IPS-18c (cell line): Measurements from ENCODE around the gene CLIC1.

Source experiments
- H3K4me3 ChIP-seq: 2 replicates; pipeline ENCODE4 v1.7.0; 2013; ENCODE audit warnings: low read depth, mild to moderate bottlenecking, low read length, moderate library complexity; ENCODE audit not compliant: insufficient read depth
- H3K9me3 ChIP-seq: one replicate; pipeline ENCODE4 v1.6.1; 2013; ENCODE audit warnings: mild to moderate bottlenecking, low read length, moderate library complexity; ENCODE audit not compliant: control insufficient read depth, insufficient read depth

The CLIC1 gene

DNA sequence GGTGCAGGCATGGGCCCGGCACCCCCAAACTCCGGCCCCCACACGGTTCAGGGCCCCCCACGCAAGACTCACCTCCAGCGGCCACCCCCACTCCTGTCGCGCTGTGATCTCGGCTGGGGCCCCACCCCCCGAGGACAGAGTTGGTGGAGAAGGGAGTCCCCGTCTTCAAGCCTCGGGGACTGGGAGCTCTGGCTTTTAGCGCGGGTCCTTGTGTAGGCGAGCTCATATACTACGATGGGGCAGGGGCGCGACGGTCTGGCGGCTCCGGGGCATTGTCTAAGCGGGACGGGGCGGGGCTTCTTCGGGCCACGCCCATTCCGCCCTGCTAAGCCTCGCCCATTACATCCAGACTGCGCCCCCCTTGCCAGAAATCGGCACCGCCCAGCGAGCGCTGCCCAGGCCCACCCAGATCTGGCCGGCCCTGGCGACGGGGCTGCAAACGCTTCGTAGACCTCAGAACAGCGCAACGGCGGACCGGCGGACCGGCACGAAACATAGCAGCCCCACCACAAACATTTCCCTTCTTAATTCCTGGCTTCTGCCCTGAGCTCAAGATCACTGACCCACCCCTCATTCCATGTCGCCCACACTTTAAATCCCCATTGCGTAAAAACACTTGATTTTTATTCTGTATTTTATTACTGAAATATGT, 6.2 kb downstream of the CLIC1 start:
- no peaks in the 10 kb centered on the region for H3K9me3 ChIP-seq

GRCh38 chr6:31729515-31729978, 6.8 kb downstream of the CLIC1 start:
- Histone ChIP-seq H3K9me3 (no peaks in the 10 kb centered on the region), H3K4me3 (peak overlapping the region; percentile 90)

More for the DNA sequence above, 6.2 kb downstream of the CLIC1 start:
- peak overlapping the region; percentile 90 for H3K4me3 ChIP-seq

- Histone ChIP-seq H3K4me3 (peak within 1 kb of the TSS; percentile 90), H3K9me3 (no peaks in the 10 kb centered on the region)
These were observed 7.4 kb downstream of the CLIC1 start, which contains the start of gene DDAH2 for GRCh38 chr6:31728767-31729514. Gene DDAH2, minus strand, starts transcription at chr6:31729299. Its CDS starts 138 bp downstream, at chr6:31729161.

- Histone ChIP-seq H3K4me3 (0 out of 2 replicates have a peak overlapping the region, but pooled peaks have one; percentile 90), H3K9me3 (no peaks in the 10 kb centered on the region)
These were observed 8.3 kb downstream of the CLIC1 start for GRCh38 chr6:31727717-31728671.

- Histone ChIP-seq H3K9me3 (no peaks in the 10 kb centered on the region), H3K4me3 (no peak overlapping the region)
These were observed 9.2 kb downstream of the CLIC1 start for GRCh38 chr6:31727034-31727716.

DNA sequence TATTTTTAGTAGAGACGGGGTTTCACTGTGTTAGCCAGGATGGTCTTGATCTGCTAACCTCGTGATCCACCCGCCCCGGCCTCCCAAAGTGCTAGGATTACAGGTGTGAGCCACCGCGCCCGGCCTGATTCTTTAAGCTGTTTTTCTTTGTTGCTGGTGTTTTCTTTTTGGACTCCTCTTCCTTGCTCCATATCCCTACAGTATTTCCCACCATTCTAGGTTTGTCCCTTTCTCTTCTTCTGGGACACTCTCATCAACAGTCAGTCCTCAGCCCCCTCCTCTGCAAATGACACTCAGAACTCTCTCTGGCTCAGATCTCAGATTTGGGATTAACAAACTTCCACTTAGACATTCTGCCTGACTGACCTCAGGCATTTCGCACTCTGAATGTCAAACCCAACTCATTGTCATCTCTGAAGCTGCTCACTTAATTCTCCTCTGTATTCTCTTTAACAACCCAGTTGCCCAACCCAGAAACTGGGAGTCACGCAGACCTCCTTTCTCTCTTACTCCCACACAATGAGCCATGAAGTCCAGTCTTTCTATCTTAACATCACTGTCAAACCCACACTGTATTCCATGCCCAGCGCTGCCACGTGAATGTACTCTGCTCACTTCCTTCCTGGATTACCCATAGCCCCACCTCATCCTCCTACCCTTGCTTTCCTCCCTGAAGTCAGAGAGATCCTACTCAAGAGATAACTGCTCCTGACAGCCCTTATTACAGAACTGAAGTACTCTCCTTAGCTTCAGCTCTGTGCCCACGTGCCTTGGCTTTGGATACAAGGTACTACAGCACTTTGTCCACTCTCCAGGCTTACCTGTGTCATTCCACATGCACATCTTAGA, 10.6 kb downstream of the CLIC1 start:
- Histone ChIP-seq H3K4me3 (no peak overlapping the region), H3K9me3 (no peaks in the 10 kb centered on the region)

DNA sequence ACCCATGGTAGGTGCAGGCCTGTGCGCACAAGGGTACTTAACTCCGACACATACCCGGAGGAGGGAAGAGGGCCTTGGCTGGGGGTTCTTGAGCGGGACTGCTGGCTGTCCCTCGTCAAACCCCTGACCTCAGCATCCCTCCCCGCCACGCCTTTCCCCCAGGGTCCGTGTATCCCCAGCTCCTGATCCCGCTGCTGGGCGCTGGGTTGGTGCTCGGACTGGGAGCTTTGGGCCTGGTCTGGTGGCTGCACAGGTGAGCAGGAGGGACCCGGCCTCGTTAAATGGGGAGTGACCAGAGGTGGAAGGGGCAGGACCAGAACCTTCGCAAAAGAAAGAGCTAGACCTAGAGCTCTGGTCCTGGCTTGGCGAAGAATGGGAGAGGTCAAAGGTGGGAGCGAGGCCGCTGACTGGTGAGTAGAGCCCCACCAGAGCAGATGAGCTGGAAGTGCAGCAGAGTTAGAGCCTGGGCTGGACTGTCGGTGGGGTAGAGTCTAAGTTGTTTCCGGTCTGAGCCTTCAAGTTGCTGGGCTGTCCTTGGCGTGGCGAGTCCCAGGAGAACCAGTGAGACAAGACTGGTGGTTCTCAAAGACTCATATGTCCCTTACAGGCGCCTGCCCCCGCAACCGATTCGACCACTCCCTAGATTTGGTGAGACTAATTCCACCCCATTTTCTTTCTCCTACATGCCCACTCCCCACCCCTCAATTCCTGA, 12.2 kb downstream of the CLIC1 start:
- H3K4me3 ChIP-seq, result no peak overlapping the region

GRCh38 chr6:31723245-31723979, 12.9 kb downstream of the CLIC1 start, which contains the start of gene MPIG6B:
Gene MPIG6B, plus strand, starts transcription at chr6:31723373. Its CDS starts 11 bp downstream, at chr6:31723384.
- no peak within 1 kb of the TSS for H3K4me3 ChIP-seq

More for the DNA sequence above, 12.2 kb downstream of the CLIC1 start:
- H3K9me3 ChIP-seq, result no peaks in the 10 kb centered on the region

GRCh38 chr6:31722173-31722572, 14.2 kb downstream of the CLIC1 start:
- Histone ChIP-seq H3K4me3 (no peak overlapping the region), H3K9me3 (no peaks in the 10 kb centered on the region)

More at GRCh38 chr6:31723245-31723979, 12.9 kb downstream of the CLIC1 start, which contains the start of gene MPIG6B:
- H3K9me3 ChIP-seq, result no peaks in the 10 kb centered on the region

DNA sequence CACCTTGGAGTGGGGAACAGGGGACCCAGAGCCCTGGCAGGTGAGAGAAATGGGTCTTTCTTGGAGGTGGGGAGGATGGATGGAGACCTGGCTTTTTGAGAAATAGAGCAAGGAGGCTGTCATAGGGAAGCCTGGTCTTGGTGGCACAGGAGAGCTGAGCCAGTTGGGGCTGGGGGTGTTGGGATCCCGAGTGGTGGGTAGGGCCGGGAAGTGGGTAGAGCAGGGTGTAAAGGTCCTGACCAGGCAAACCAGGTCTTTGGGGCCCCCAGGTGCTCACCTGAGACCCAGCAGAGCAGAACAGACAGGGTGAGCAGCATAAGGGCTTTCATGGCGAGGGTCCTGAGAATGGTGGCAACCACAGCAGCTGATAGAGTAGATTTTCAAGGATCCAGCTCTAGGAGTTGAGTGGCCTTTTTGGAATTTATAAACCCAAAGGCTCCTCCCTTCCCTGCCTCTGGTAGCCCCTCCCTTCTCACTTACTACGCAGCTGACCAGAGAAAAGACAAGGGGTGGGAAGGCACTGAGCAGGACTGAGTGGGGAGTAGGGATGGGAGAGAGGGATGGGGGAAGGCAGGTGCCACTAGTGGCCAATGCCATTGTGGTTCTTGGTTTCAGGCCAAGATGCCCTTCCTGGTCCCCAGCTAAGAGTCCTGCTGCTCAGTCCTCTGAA, 14.8 kb downstream of the CLIC1 start, which contains the start of gene LY6G6C:
Gene LY6G6C (minus strand): TSS at position 396 of the 670 bp plus-strand sequence. CDS start 67 bp downstream, at position 329.
- no peak within 1 kb of the TSS for H3K4me3 ChIP-seq

DNA sequence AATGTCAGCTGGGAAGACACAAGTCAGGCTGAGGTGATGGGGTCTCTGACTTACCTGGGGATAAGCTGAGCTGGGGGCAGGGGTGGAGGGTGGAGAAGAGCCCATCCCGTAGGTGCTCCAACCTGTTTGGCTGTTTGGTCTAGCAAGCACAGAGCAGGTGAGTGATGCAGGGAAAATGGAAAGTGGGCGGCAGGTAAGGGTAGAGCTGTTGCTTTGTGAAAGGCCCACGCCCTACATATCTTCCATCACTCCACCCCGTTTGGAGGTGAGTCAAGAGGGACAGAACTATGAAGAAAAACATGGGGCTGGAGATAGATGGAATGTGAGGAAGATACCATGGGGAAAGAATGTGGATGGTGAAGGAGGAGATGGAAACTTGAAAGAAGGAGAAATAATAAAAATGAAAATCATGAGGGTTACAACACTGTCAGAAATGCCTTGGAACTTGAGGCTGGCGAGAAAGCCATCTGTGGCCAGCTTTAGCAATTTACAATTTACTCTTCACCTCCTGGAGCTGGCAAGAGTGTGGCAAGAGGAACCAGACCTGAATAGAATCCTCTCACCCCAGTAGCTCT, 16.0 kb downstream of the CLIC1 start:
- H3K4me3 ChIP-seq, result no peak overlapping the region

More for the DNA sequence above, 14.8 kb downstream of the CLIC1 start, which contains the start of gene LY6G6C:
- H3K9me3 ChIP-seq, result no peaks in the 10 kb centered on the region

GRCh38 chr6:31719001-31719400, 17.3 kb downstream of the CLIC1 start:
- H3K9me3 ChIP-seq, result no peaks in the 10 kb centered on the region

More for the DNA sequence above, 16.0 kb downstream of the CLIC1 start:
- no peaks in the 10 kb centered on the region for H3K9me3 ChIP-seq

DNA sequence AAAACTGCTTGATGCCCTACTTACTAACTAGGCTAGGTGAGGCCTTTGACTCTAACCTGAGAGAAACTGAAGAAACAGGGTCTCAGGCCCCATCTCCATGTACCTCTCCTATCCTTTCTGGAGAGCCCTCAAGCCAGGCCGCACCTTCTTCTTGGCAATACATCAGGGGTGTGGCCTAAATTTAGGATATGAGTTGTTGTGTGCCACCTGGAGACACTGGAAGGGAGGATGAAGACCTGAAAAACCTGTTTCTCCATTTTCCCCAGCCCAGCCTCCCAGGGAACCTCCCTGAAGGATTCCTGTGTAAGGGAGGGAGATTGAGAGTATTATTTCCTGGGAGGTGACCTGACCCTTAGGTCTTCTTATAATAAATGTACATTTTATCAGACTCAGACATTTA, 18.1 kb downstream of the CLIC1 start:
- H3K4me3 ChIP-seq, result no peak overlapping the region

More at GRCh38 chr6:31719001-31719400, 17.3 kb downstream of the CLIC1 start:
- H3K4me3 ChIP-seq, result no peak overlapping the region

More for the DNA sequence above, 18.1 kb downstream of the CLIC1 start:
- H3K9me3 ChIP-seq, result no peaks in the 10 kb centered on the region
